Heart right ventricle (tissue), 16 donors: Measurements from ENCODE around the gene SYNE1. TPM values are rescaled to one million over a fixed set of nuclear protein-coding genes. Genes with fewer than 3 reads are reported as not detected.

Source experiments
- ATAC-seq, 8 donors: fragments of 200-7000 bp; cut with Tn5 transposase; one replicate each; pipeline ENCODE4 v1.9.1; 2020; ENCODE audit warnings: mild to moderate bottlenecking in 8 of 8, moderate library complexity in 8 of 8, moderate number of reproducible peaks in 1 of 8
- DNase-seq, 2 donors: peaks; one replicate each; pipeline ENCODE4 v3.0.0-alpha.2; 2020
- H3K27ac ChIP-seq, 10 donors: fragments of 200-600 bp; sonication (generic) in 2 of 10; one replicate each; pipeline versions ENCODE4 v1.5.0 to v1.8.0; 2020 to 2022; ENCODE audit warnings: mild to moderate bottlenecking in 3 of 10
- H3K27me3 ChIP-seq, 7 donors: fragments of 200-600 bp; one replicate each; pipeline ENCODE4 v1.8.0; 2021 to 2022; ENCODE audit warnings: mild to moderate bottlenecking in 2 of 7
- H3K36me3 ChIP-seq, 9 donors: fragments of 200-600 bp; sonication (generic) in 1 of 9; one replicate each; pipeline versions ENCODE4 v1.5.0 to v1.8.0; 2020 to 2022; ENCODE audit warnings: mild to moderate bottlenecking in 2 of 9
- H3K4me1 ChIP-seq, 9 donors: fragments of 200-600 bp; sonication (generic) in 1 of 9; one replicate each; pipeline versions ENCODE4 v1.5.0 to v1.8.0; 2020 to 2022; ENCODE audit warnings: mild to moderate bottlenecking in 4 of 9
- H3K4me3 ChIP-seq, 10 donors: fragments of 200-600 bp; sonication (generic) in 2 of 10; one replicate each; pipeline versions ENCODE4 v1.5.0 to v1.8.0; 2020 to 2022; ENCODE audit warnings: mild to moderate bottlenecking in 7 of 10, moderate library complexity in 2 of 10
- H3K9me3 ChIP-seq, 11 donors: fragments of 200-600 bp in 10 of 11; sonication (generic) in 2 of 11; one replicate each; pipeline versions ENCODE4 v1.5.0 to v1.8.0; 2013 to 2022; ENCODE audit warnings: mild to moderate bottlenecking in 2 of 11, control low read depth in 1 of 11, moderate library complexity in 1 of 11
- CTCF ChIP-seq, 9 donors: fragments of 200-600 bp; sonication (generic) in 2 of 9; IDR thresholded peaks; one replicate each; pipeline versions ENCODE4 v1.5.0 to v1.8.0; 2021 to 2022; ENCODE audit warnings: antibody characterized with exemption in 9 of 9, mild to moderate bottlenecking in 5 of 9, moderate library complexity in 1 of 9
- WGBS, 2 donors: extraction: QIAGEN DNeasy Blood & Tissue Kit; methylation state at CpG; one replicate each; pipeline ENCODE4 v1.1.7; 2013; ENCODE audit warnings: inconsistent platforms in 1 of 2; 5-methylcytosine and 5-hydroxymethylcytosine counted together
- intact Hi-C, 10 donors: fragments of 100-400 bp; cut with DNase I; formaldehyde crosslinking; loops; one replicate each; pipeline versions ENCODE4 v1.11.1 to v1.14.2; 2022
- polyA plus RNA-seq, 2 donors: library from polyadenylated mRNA; stranded (reverse); fragments of 200-250 nt; gene quantifications; one replicate each; pipeline ENCODE4 v1.2.3, GENCODE V29; 2013
- total RNA-seq, 10 donors: library from RNA; stranded (reverse); fragmentation: NEBNext Ultra II Directional in 3 of 10; extraction: Animal tissue kit (Norgen Biotek cat#: 25700) in 3 of 10; gene quantifications; one replicate each; pipeline versions ENCODE4 v1.2.1 to v1.2.4, GENCODE V29; 2021 to 2023
- donor health status: Arrhythmogenic right ventricular cardiomyopathy.
- donor health status: ischemic (EF 13 %, LVEDD 7.1; RV severe dilation, severe dysfunction).
- donor health status: healthy with polysubstance abuse.
- donor health status: DM: no; HTN: yes; CAD: no.
- donor health status: DM: no; HTN: no; CAD: no.
- donor health status: ischemic (EF 25% LVEDD 6.9; RV normal size, moderate dysfunction).
- donor health status: ischemic (EF 25% LVEDD 5.7; RV mildly dilated, moderate dysfunction).
- donor health status: healthy.
- donor health status: DM: yes; HTN: yes; CAD: no.
- donor health status: Ischemic cardiomyopathy.
- donor health status: ischemic (EF 35%, LVEDD 5.7; RV mildly dilated, moderate dysfunction).
- donor health status: nonischemic (EF 11% LVEDD 7.7; RV severe dilation, severe dysfunction).
- donor health status: DM: yes; HTN: yes; CAD: no.
- donor health status: PGD.
- donor health status: ischemic (EF 29% LVEDD 5.4; RV normal size, mild dysfunction).
- donor health status: nonischemic (EF 23%, LVEDD 6.1; RV moderate dilation, normal function).

SYNE1 gene
- total and polyA plus RNA-seq, 12 donors = 18.9 to 176 (median 126) TPM

GRCh38 chr6:152201120-152201519 lies 436.0 kb downstream of the SYNE1 start:
- intact Hi-C loops = loop anchor here in 2 of 10 donors (1.0 to 10.0 kb wide), 2 partner anchors 12 to 154 kb away; no protein-coding TSS in a partner anchor

GRCh38 chr6:152195896-152196295 lies 441.3 kb downstream of the SYNE1 start:
- intact Hi-C loops = no loop called here
- H3K36me3 ChIP-seq = peaks cover 0 to 97% (median 48%) of the 10 kb centered on the region in 9 donors

More at GRCh38 chr6:152201120-152201519, 436.0 kb downstream of the SYNE1 start:
- no peak overlapping the region for H3K4me3 ChIP-seq
- H3K9me3 ChIP-seq = no peaks in the 10 kb centered on the region
- peaks cover 0 to 100% (median 61%) of the 10 kb centered on the region in 9 donors for H3K36me3 ChIP-seq
- no peak overlapping the region for H3K27ac ChIP-seq
- no peaks in the 10 kb centered on the region for H3K27me3 ChIP-seq
- DNase-seq (no peak), ATAC-seq (no peak)
- no peak for TF ChIP-seq CTCF (IDR thresholded peaks at IDR 0.05)
- H3K4me1 ChIP-seq = no peaks in the 10 kb centered on the region
- WGBS, 2 donors = 70 to 72% methylated on average over 3 of the region's 3 CpGs

GRCh38 chr6:152189736-152190135 lies 447.4 kb downstream of the SYNE1 start:
- no peak for TF ChIP-seq CTCF (IDR thresholded peaks at IDR 0.05)
- DNase-seq = no peak
- Histone ChIP-seq H3K27ac (no peak overlapping the region), H3K27me3 (no peaks in the 10 kb centered on the region), H3K4me1 (peaks cover 0 to 5% (median 0%) of the 10 kb centered on the region in 9 donors), H3K4me3 (no peak overlapping the region), H3K36me3 (peaks cover 0 to 97% (median 26%) of the 10 kb centered on the region in 9 donors), H3K9me3 (peaks cover 0 to under 1% (median 0%) of the 10 kb centered on the region in 11 donors)
- intact Hi-C loops = no loop called here
- no peak for ATAC-seq
- 84 to 96% methylated on average over 2 of the region's 2 CpGs for WGBS, 2 donors

More at GRCh38 chr6:152195896-152196295, 441.3 kb downstream of the SYNE1 start:
- H3K27me3 ChIP-seq = no peaks in the 10 kb centered on the region
- TF ChIP-seq CTCF (IDR thresholded peaks at IDR 0.05) = no peak
- H3K4me3 ChIP-seq = no peak overlapping the region
- DNase-seq (no peak), ATAC-seq (peak in 1 of 8 donors; percentile 44)
- H3K27ac ChIP-seq = no peak overlapping the region
- H3K9me3 ChIP-seq = peaks cover 0 to 4% (median 0%) of the 10 kb centered on the region in 11 donors
- no peaks in the 10 kb centered on the region for H3K4me1 ChIP-seq
- 90 to 91% methylated on average over 5 of the region's 5 CpGs for WGBS, 2 donors

GRCh38 chr6:152188011-152188410 lies 449.2 kb downstream of the SYNE1 start:
- DNase-seq = no peak
- Histone ChIP-seq H3K4me1 (peaks cover 0 to 10% (median 0%) of the 10 kb centered on the region in 9 donors), H3K27ac (no peak overlapping the region), H3K36me3 (peaks cover 0 to 98% (median 29%) of the 10 kb centered on the region in 9 donors), H3K27me3 (no peaks in the 10 kb centered on the region), H3K9me3 (no peaks in the 10 kb centered on the region), H3K4me3 (no peak overlapping the region)
- intact Hi-C loops = no loop called here
- WGBS, 2 donors = 95% methylated on average over 3 of the region's 3 CpGs
- no peak for ATAC-seq
- TF ChIP-seq CTCF (IDR thresholded peaks at IDR 0.05) = no peak
